Metanephros (tissue), 2 donors: Measurements from ENCODE around the gene DPRX. TPM values are rescaled to one million over a fixed set of nuclear protein-coding genes. Genes with fewer than 3 reads are reported as not detected.

Experiments used
- small RNA-seq: library from RNA; depleted of rRNA; stranded (forward); fragments of <200 nt; gene quantifications from one replicate; pipeline ENCODE3, GENCODE V24; 2014; ENCODE audit warnings: low replicate concordance
- total RNA-seq: library from RNA; depleted of rRNA; stranded (reverse); fragments of >200 nt; gene quantifications from one replicate; pipeline ENCODE4 v1.2.3, GENCODE V29; 2014

Gene DPRX
- total RNA-seq = not detected

DNA sequence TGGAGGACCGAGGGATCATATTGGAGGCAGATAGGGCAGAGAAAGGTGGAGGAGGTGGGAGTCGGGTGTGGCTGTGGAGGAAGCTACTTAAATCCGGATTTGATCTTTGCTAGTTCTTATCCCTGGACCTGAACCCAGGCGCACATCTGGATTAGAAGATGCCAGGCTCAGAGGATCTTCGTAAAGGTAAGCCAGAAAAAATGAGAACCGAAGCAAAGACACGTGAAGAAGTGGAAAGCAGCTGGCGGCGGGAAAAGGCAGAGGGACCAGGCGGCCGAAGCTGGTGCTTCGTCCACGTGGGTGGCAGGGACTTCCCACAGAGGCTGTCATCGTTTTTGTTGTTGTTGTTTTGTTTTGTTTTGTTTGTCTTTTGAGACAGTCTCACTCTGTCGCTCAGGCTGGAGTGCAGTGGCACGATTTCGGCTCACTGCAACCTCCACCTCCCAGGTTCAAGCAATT is at the start of gene DPRX:
DPRX (plus strand) TSS at position 51 of the 459 bp plus-strand sequence; CDS start at position 159, 108 bp downstream.

Small RNA genes lying within 50 kb of the gene (small RNA-seq; reads per million reads assigned to genes)
- gene MIR1323 (not detected), gene MIR498 (not detected), gene MIR512-1 (not detected), gene MIR512-2 (not detected), gene MIR515-1 (not detected), gene MIR515-2 (not detected), gene MIR519C (not detected), gene MIR519E (not detected), gene MIR520E (not detected), gene RNU6-698P (not detected)

Other genes with a start within 250 kb of the DPRX start
- gene ZNF765, start 236.8 kb upstream of the DPRX start, total RNA-seq = 13.7 TPM
- 7.5 TPM for gene ZNF761, start 200.0 kb upstream of the DPRX start, total RNA-seq
- gene ZNF813, start 164.3 kb upstream of the DPRX start, total RNA-seq = 5.5 TPM
- 30.7 TPM for gene ZNF331, start 93.9 kb upstream of the DPRX start, total RNA-seq
- gene NLRP12, start 192.3 kb downstream of the DPRX start, total RNA-seq = 1.5 TPM
- 46.3 TPM for gene MYADM, start 235.9 kb downstream of the DPRX start, total RNA-seq